ES-I3 (cell line): ENCODE results near the gene PLEKHM3.
A peak's percentile ranks its signal among the peaks of the same experiment; 100 is the strongest.
"Not testable (repeated sequence)": the region's sequence is repeated elsewhere in the genome, so short reads cannot be mapped to it uniquely, and the experiment has no call there.

Source experiments
- H3K36me3 ChIP-seq: 2 replicates; pipeline ENCODE4 v1.6.1; 2013; ENCODE audit warnings: mild to moderate bottlenecking, low read length, control low read depth, moderate library complexity; ENCODE audit not compliant: insufficient read depth
- H3K4me1 ChIP-seq: 2 replicates; pipeline ENCODE4 v1.6.1; 2013; ENCODE audit warnings: mild to moderate bottlenecking, control low read depth, low read length; ENCODE audit not compliant: insufficient read depth
- H3K9ac ChIP-seq: 2 replicates; pipeline ENCODE4 v1.6.1; 2013; ENCODE audit warnings: low read depth, mild to moderate bottlenecking, low read length, moderate library complexity
- H3K9me3 ChIP-seq: 2 replicates; pipeline ENCODE4 v1.6.1; 2013; ENCODE audit warnings: mild to moderate bottlenecking, low read length, moderate library complexity; ENCODE audit not compliant: control insufficient read depth, insufficient read depth

Gene PLEKHM3

GRCh38 chr2:207812058-207812725, 213.1 kb downstream of the PLEKHM3 start:
- Histone ChIP-seq H3K9me3 (no peaks in the 10 kb centered on the region), H3K36me3 (no peaks in the 10 kb centered on the region), H3K9ac (peak overlapping the region; percentile 16; the same call in 1 of the 2 replicates), H3K4me1 (peaks cover 38% of the 10 kb centered on the region)

GRCh38 chr2:207811658-207812057, 213.7 kb downstream of the PLEKHM3 start:
- H3K9ac ChIP-seq, H3K9me3 ChIP-seq, H3K36me3 ChIP-seq: not testable (repeated sequence)
- H3K4me1 ChIP-seq = peaks cover 38% of the 10 kb centered on the region

GRCh38 chr2:207810200-207810788, 215.0 kb downstream of the PLEKHM3 start:
- Histone ChIP-seq H3K9me3 (no peaks in the 10 kb centered on the region), H3K4me1 (peaks cover 48% of the 10 kb centered on the region), H3K9ac (peak overlapping the region; percentile 0), H3K36me3 (no peaks in the 10 kb centered on the region)

GRCh38 chr2:207808119-207808518, 217.2 kb downstream of the PLEKHM3 start:
- no peak overlapping the region for H3K9ac ChIP-seq
- H3K4me1 ChIP-seq = peaks cover 36% of the 10 kb centered on the region
- no peaks in the 10 kb centered on the region for H3K36me3 ChIP-seq
- no peaks in the 10 kb centered on the region for H3K9me3 ChIP-seq

- Histone ChIP-seq H3K4me1 (peaks cover 33% of the 10 kb centered on the region), H3K36me3 (no peaks in the 10 kb centered on the region), H3K9ac (no peak overlapping the region)
Measured at GRCh38 chr2:207807516-207807915, 217.8 kb downstream of the PLEKHM3 start.

GRCh38 chr2:207805566-207806226, 219.6 kb downstream of the PLEKHM3 start:
- Histone ChIP-seq H3K36me3 (no peaks in the 10 kb centered on the region), H3K4me1 (peaks cover 34% of the 10 kb centered on the region), H3K9ac (no peak overlapping the region), H3K9me3 (no peaks in the 10 kb centered on the region)

More at GRCh38 chr2:207807516-207807915, 217.8 kb downstream of the PLEKHM3 start:
- no peaks in the 10 kb centered on the region for H3K9me3 ChIP-seq

- Histone ChIP-seq H3K9me3 (no peaks in the 10 kb centered on the region), H3K36me3 (no peaks in the 10 kb centered on the region), H3K9ac (no peak overlapping the region), H3K4me1 (peaks cover 27% of the 10 kb centered on the region)
Measured at GRCh38 chr2:207802650-207803049, 222.7 kb downstream of the PLEKHM3 start.

- no peak overlapping the region for H3K9ac ChIP-seq
- H3K4me1 ChIP-seq = peaks cover 38% of the 10 kb centered on the region
- H3K9me3 ChIP-seq = no peaks in the 10 kb centered on the region
- no peaks in the 10 kb centered on the region for H3K36me3 ChIP-seq
Measured at GRCh38 chr2:207801259-207801658, 224.1 kb downstream of the PLEKHM3 start.

- Histone ChIP-seq H3K36me3 (no peaks in the 10 kb centered on the region), H3K4me1 (peaks cover 34% of the 10 kb centered on the region), H3K9me3 (no peaks in the 10 kb centered on the region), H3K9ac (no peak overlapping the region)
Measured at GRCh38 chr2:207796585-207797350, 228.6 kb downstream of the PLEKHM3 start.

- peaks cover 26% of the 10 kb centered on the region for H3K4me1 ChIP-seq
- H3K36me3 ChIP-seq = no peaks in the 10 kb centered on the region
- peak overlapping the region; percentile 32 for H3K9ac ChIP-seq
- no peaks in the 10 kb centered on the region for H3K9me3 ChIP-seq
Measured at GRCh38 chr2:207792244-207792785, 233.0 kb downstream of the PLEKHM3 start.

GRCh38 chr2:207791579-207792243, 233.6 kb downstream of the PLEKHM3 start:
- no peaks in the 10 kb centered on the region for H3K36me3 ChIP-seq
- H3K9ac ChIP-seq = no peak overlapping the region
- no peaks in the 10 kb centered on the region for H3K9me3 ChIP-seq
- H3K4me1 ChIP-seq = peaks cover 20% of the 10 kb centered on the region

GRCh38 chr2:207790898-207791297, 234.4 kb downstream of the PLEKHM3 start:
- H3K4me1 ChIP-seq = peaks cover 15% of the 10 kb centered on the region
- H3K36me3 ChIP-seq = no peaks in the 10 kb centered on the region
- H3K9me3 ChIP-seq = no peaks in the 10 kb centered on the region
- H3K9ac ChIP-seq = no peak overlapping the region

- Histone ChIP-seq H3K36me3 (no peaks in the 10 kb centered on the region), H3K9me3 (no peaks in the 10 kb centered on the region), H3K4me1 (peaks cover 18% of the 10 kb centered on the region), H3K9ac (no peak overlapping the region)
Measured at GRCh38 chr2:207787800-207788199, 237.5 kb downstream of the PLEKHM3 start.

GRCh38 chr2:207787017-207787416, 238.3 kb downstream of the PLEKHM3 start:
- H3K9ac ChIP-seq = no peak overlapping the region

More at GRCh38 chr2:207787017-207787416, 238.3 kb downstream of the PLEKHM3 start:
- Histone ChIP-seq H3K9me3 (no peaks in the 10 kb centered on the region), H3K36me3 (no peaks in the 10 kb centered on the region), H3K4me1 (peaks cover 14% of the 10 kb centered on the region)
